MM.1S (cell line): Measurements from ENCODE around the gene KDM6A.

Source experiments
- DNase-seq: peaks from one replicate; pipeline ENCODE4 v3.0.0-alpha.2; 2015
- H2AFZ ChIP-seq: fragments of 300-600 bp; sonication (generic); 2 replicates; pipeline ENCODE4 v1.6.0; 2016; ENCODE audit warnings: antibody characterized with exemption, low read length
- H3F3A ChIP-seq: fragments of 300-600 bp; sonication (generic); 2 replicates; pipeline ENCODE4 v1.6.1; 2016; ENCODE audit warnings: mild to moderate bottlenecking, antibody characterized with exemption, low read length, moderate library complexity, mixed read lengths; ENCODE audit not compliant: insufficient read depth
- H3K27ac ChIP-seq: fragments of 300-600 bp; sonication (generic); 2 replicates; pipeline ENCODE4 v1.5.1; 2016; ENCODE audit warnings: mild to moderate bottlenecking, low read length
- H3K27me3 ChIP-seq: fragments of 300-600 bp; sonication (generic); replicated peaks from 2 replicates; pipeline ENCODE4 v1.6.0; 2016; ENCODE audit warnings: low read length; ENCODE audit not compliant: insufficient read depth
- H3K36me3 ChIP-seq: fragments of 300-600 bp; sonication (generic); replicated peaks from 2 replicates; pipeline ENCODE4 v1.6.1; 2016; ENCODE audit warnings: mild to moderate bottlenecking, low read length, mixed read lengths; ENCODE audit not compliant: insufficient read depth
- H3K4me1 ChIP-seq: fragments of 300-600 bp; sonication (generic); 2 replicates; pipeline ENCODE4 v1.6.1; 2016; ENCODE audit warnings: low read length, mixed read lengths
- H3K4me2 ChIP-seq: fragments of 300-600 bp; sonication (generic); 2 replicates; pipeline ENCODE4 v1.6.0; 2016; ENCODE audit warnings: low read depth, low read length
- H3K4me3 ChIP-seq: fragments of 300-600 bp; sonication (generic); 2 replicates; pipeline ENCODE4 v1.5.1; 2016; ENCODE audit warnings: low read length, mixed read lengths
- H3K79me2 ChIP-seq: fragments of 300-600 bp; sonication (generic); 2 replicates; pipeline ENCODE4 v1.6.1; 2016; ENCODE audit warnings: mixed run types, low read length, mixed read lengths
- H3K9ac ChIP-seq: fragments of 300-600 bp; sonication (generic); 2 replicates; pipeline ENCODE4 v1.6.1; 2016; ENCODE audit warnings: low read length, mixed read lengths
- H3K9me2 ChIP-seq: fragments of 300-600 bp; sonication (generic); replicated peaks from 2 replicates; pipeline ENCODE4 v1.6.1; 2016; ENCODE audit warnings: mild to moderate bottlenecking, low read length, mixed read lengths; ENCODE audit not compliant: insufficient read depth
- H3K9me3 ChIP-seq: fragments of 300-600 bp; sonication (generic); replicated peaks from 2 replicates; pipeline ENCODE4 v1.6.1; 2016; ENCODE audit warnings: mild to moderate bottlenecking, low read length, mixed read lengths; ENCODE audit not compliant: insufficient read depth
- H4K20me1 ChIP-seq: fragments of 300-600 bp; sonication (generic); 2 replicates; pipeline ENCODE4 v1.6.1; 2016; ENCODE audit warnings: mild to moderate bottlenecking, low read length, moderate library complexity, mixed read lengths; ENCODE audit not compliant: insufficient read depth
- CTCF ChIP-seq: fragments of 300-600 bp; sonication (generic); IDR thresholded peaks from 2 replicates; pipeline ENCODE4 v1.5.1; 2016; ENCODE audit warnings: antibody characterized with exemption, low read length, mixed read lengths
- EZH2 ChIP-seq: fragments of 300-600 bp; sonication (generic); optimal IDR thresholded peaks from 2 replicates; pipeline ENCODE3; 2017; ENCODE audit warnings: low read depth, mild to moderate bottlenecking, antibody characterized with exemption, low read length, mixed read lengths
- EZH2phosphoT487 ChIP-seq: fragments of 300-600 bp; sonication (generic); IDR thresholded peaks from 2 replicates; pipeline ENCODE4 v1.6.1; 2018; ENCODE audit warnings: antibody characterized with exemption, low read length

KDM6A gene

GRCh38 chrX:44904542-44905115 lies 31.6 kb downstream of the KDM6A start:
- Histone ChIP-seq H3K4me2 (peak overlapping the region; percentile 60; the same call in 1 of the 2 replicates), H3K9me2 (no peaks in the 10 kb centered on the region), H3K4me1 (peaks cover 13% of the 10 kb centered on the region; the same call in 1 of the 2 replicates), H3K9me3 (no peaks in the 10 kb centered on the region), H3K4me3 (no peak overlapping the region), H3K27ac (peak overlapping the region; percentile 36; the same call in 1 of the 2 replicates), H2AFZ (no peak overlapping the region), H3K79me2 (peaks cover 100% of the 10 kb centered on the region), H3K27me3 (no peaks in the 10 kb centered on the region), H3F3A (peaks cover 15% of the 10 kb centered on the region), H3K36me3 (no peaks in the 10 kb centered on the region), H3K9ac (no peak overlapping the region), H4K20me1 (peaks cover 11% of the 10 kb centered on the region; the same call in 1 of the 2 replicates)
- TF ChIP-seq EZH2phosphoT487 (no peak), EZH2 (no peak), CTCF (no peak)
- no peak for DNase-seq

- no peak overlapping the region for H2AFZ ChIP-seq
- H3K27ac ChIP-seq = no peak overlapping the region
- TF ChIP-seq EZH2 = no peak
- TF ChIP-seq CTCF = no peak
- no peak for TF ChIP-seq EZH2phosphoT487
- H3K9ac ChIP-seq = no peak overlapping the region
- no peaks in the 10 kb centered on the region for H3K9me2 ChIP-seq
- H4K20me1 ChIP-seq = peaks cover 11% of the 10 kb centered on the region; the same call in 1 of the 2 replicates
- H3K36me3 ChIP-seq = no peaks in the 10 kb centered on the region
- H3K4me3 ChIP-seq = no peak overlapping the region
- peaks cover 15% of the 10 kb centered on the region for H3F3A ChIP-seq
- H3K9me3 ChIP-seq = no peaks in the 10 kb centered on the region
- H3K79me2 ChIP-seq = peaks cover 93% of the 10 kb centered on the region
- DNase-seq = no peak
- no peaks in the 10 kb centered on the region for H3K27me3 ChIP-seq
- peaks cover 9% of the 10 kb centered on the region; the same call in 1 of the 2 replicates for H3K4me1 ChIP-seq
- no peak overlapping the region for H3K4me2 ChIP-seq
These were observed 33.1 kb downstream of the KDM6A start for GRCh38 chrX:44906041-44906440.

- no peak for DNase-seq
- peaks cover 90% of the 10 kb centered on the region for H3K79me2 ChIP-seq
These were observed 33.6 kb downstream of the KDM6A start for GRCh38 chrX:44906542-44906941.

More at GRCh38 chrX:44906542-44906941, 33.6 kb downstream of the KDM6A start:
- no peaks in the 10 kb centered on the region for H3K27me3 ChIP-seq
- H3F3A ChIP-seq = peaks cover 15% of the 10 kb centered on the region
- H3K4me1 ChIP-seq = peaks cover 9% of the 10 kb centered on the region; the same call in 1 of the 2 replicates
- H3K4me3 ChIP-seq = no peak overlapping the region
- H3K9me2 ChIP-seq = no peaks in the 10 kb centered on the region
- no peak overlapping the region for H3K27ac ChIP-seq
- H3K4me2 ChIP-seq = no peak overlapping the region
- peaks cover 11% of the 10 kb centered on the region; the same call in 1 of the 2 replicates for H4K20me1 ChIP-seq
- no peaks in the 10 kb centered on the region for H3K36me3 ChIP-seq
- no peak overlapping the region for H2AFZ ChIP-seq
- no peak overlapping the region for H3K9ac ChIP-seq
- TF ChIP-seq EZH2phosphoT487 = no peak
- no peak for TF ChIP-seq EZH2
- TF ChIP-seq CTCF = no peak
- H3K9me3 ChIP-seq = no peaks in the 10 kb centered on the region
